GM12892 (cell line): ENCODE measurements around the gene IDUA.

Source experiments
- POLR2A ChIP-seq: IDR thresholded peaks from 2 replicates; pipeline ENCODE4 v1.6.1; 2011; ENCODE audit warnings: low read depth, low read length, control low read depth
- POLR2AphosphoS5 ChIP-seq: IDR thresholded peaks from 2 replicates; pipeline ENCODE4 v1.6.1; 2011; ENCODE audit warnings: low read depth, low read length, control low read depth

DNA sequence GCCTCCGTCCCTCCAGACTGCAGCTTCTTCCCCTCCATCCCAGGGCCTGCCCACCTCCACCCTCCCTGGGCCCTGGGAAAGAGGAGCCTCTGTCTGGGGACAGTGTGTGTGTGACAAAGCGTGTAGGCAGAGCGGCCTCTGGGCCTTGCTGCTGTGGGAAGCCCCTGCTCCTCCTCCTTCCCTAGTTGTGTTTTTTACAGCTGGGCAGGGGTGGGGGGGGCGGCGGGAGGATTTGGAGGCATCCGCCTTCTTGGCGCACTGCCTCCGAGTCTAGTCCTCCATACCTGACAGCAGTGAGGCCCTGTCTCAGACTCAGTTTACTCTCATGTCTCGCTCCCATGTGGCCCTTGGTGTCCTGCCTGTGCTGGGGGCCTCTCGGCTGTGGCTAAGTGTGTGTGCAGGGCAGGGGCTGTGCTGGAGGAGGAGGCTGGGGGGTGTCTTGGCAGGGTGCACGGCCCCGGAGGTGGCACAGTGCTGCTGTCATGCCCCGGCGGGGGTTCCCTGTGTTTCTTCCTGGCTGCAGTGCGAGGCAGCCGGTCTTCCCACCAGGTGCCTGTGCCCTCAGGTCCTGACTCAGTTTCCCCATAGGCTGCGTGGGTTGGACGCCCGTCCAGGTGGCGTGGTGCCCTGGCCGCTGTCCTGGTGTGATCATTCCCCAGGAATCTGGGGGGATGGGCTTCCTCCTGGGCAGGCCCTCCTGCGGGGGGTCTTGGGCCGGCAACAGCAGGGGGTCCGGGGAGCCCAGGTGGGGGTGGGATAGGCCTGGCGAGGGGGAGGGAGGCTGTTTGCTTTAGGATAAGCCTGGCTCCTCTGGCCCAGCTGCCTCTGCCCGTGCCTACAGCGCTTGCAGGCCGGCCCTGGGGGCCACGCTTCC lies 31.5 kb downstream of the IDUA start:
- no peak for TF ChIP-seq POLR2AphosphoS5
- no peak for TF ChIP-seq POLR2A
